NCI-H1930 (cell line): ENCODE results near the gene UBAC2.
"Not testable (repeated sequence)": the region's sequence is repeated elsewhere in the genome, so short reads cannot be mapped to it uniquely, and the experiment has no call there.

Source experiments
- DNase-seq, 2 experiments: peaks; one replicate each; lab custom pipeline; 2025; lab: John Stamatoyannopoulos, UW

The UBAC2 gene

GRCh38 chr13:99396446-99396845 lies 195.8 kb downstream of the UBAC2 start:
- DNase-seq: no peak

DNA sequence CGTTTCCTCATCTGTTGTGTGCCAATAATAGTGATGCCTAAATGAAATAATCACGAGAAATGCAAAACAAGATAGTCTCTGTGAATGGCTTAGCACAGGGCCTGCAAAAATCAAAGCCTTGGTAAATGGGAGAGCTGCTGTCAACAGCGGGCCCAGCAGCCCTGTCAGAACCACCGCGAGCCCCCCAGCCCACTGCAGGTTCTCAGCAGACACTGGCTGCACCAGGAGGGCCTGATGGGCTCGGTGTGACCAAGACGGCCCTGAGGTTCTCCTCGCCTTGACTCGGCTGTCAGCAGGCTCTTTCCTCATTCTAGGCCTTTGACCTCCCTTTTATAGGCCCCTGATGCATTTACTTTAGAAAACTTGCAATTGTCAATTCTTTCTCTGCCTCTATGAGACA lies 197.4 kb downstream of the UBAC2 start:
- no peak for DNase-seq

DNA sequence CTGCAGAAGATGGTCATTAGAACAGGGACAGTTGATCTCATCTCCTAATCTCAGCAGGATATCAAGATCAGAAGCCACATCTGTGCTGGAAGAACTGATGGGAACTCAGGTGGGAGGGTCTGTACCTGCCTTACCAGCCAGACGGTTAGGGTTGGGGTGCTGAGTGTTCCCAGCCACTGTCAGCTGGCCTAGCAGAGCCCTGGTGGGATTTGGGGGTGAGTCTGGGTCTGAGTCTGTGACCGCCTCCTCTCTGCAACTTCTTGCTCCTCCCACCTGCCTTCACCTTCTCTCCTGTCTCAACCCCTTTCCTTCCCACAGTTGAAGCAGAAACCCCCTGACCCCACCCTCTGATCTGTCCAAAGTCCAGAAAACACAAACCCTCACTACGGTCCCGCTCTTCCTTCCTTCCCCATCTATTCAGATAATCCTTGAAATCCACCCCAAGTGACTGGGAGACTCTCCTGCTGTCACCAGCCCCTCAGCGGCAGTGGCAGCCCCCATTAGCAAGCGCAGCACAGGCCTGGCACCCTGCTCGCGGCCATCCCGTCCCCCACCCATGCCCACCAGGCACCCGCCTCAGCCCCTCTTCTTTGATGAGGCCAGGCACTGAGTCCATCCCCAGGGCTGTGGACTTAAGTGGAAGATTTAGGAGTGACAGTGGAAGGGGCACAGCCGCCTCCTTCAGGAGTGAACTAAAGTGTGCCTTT lies 198.4 kb downstream of the UBAC2 start:
- DNase-seq: no peak

DNA sequence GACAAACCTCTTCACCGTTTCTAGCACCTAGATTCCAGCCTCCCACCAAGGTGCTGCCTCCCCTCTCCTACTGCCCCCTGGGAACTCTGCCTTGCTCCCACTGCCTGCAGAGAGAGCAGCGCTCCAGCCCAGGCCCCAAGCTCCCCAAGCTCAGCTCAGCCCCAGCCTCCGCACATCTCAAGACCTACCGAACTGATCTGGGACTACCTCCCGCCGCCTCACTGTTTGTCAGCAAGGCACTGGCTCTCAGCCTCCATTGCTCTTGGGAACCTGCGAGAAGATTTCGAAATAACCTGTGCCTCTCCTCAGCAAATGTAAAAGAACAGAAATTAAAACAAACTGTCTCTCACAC lies 198.9 kb downstream of the UBAC2 start:
- no peak for DNase-seq

DNA sequence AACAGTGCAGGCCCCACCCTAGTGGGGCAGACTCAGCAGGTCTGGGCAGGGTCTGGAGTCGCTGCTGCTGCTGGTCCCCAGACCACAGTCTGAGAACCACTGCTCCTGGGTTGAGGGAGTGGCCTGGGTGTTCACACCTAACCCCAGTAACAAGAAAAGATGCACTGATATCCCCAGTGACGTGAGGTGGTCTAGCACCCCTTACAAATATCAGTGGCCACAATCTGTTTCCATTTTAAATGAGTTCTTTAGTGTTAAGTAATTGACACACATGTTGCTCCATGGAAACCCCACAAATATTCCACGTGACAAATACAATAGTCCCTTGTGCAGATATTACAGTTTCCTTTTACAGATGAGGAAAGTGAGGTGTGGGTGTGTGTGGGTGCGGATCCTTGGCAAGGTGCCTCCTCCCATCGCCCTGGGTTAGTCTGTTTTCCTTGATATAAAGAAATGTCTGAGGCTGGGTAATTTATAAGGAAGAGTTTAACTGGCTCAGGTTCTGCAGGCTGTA lies 202.9 kb downstream of the UBAC2 start:
- DNase-seq: no peak

DNA sequence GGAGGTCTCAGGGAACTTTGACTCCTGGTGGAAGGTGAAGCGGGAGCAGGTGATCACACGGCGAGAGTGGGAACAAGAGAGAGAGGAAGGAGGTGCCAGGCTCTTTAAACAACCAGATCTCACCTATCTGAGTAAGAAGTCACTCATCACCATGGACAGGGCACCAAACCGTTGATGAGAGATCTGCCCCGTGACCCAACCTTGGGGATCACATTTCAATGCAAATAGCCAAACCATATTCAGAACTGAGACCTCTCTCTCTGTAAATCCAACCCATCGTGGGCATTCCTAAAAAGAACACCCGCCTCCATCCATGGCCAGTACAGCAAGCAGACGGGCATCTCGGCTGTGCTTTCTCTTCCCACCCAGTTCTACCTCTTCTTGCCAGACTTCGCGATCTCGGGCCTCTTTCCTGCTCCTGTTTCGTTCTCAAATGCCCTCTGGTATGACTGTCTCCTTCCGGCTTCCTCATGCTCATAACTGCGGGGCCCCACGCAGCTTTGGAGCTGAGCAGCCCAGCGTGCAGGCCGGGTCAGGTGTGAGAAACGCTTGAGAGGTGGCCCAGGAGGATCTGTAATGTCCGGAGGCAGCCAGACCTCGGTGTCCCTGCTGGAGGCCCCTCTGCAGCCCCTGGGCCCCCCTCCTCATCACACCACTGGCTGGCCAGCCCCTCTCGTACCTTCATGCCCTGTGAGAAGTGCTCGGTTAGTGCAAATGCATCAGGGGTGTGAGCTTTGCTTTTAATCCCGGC lies 203.5 kb downstream of the UBAC2 start:
- no peak for DNase-seq

DNA sequence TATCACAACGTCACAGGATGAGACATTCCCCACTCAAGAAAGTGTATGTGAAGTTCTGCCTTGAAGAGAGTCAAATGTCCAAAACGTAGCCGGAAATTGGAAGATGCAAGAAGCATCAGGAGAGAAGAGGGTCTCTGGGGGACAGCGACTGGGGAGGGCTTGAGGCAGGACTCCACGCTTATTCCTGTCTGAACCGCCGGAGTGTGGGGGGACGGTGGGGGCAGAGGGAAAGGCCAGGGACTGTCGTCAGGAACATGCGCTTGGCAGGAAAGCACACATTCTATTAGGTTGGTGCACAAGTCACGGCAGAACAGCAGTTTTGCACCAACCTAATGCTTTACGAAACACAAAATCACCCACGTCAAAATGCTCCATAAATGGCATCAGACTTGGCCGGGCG lies 205.3 kb downstream of the UBAC2 start:
- no peak for DNase-seq

- no peak for DNase-seq
Observed at GRCh38 chr13:99406799-99407201, 206.1 kb downstream of the UBAC2 start.

DNA sequence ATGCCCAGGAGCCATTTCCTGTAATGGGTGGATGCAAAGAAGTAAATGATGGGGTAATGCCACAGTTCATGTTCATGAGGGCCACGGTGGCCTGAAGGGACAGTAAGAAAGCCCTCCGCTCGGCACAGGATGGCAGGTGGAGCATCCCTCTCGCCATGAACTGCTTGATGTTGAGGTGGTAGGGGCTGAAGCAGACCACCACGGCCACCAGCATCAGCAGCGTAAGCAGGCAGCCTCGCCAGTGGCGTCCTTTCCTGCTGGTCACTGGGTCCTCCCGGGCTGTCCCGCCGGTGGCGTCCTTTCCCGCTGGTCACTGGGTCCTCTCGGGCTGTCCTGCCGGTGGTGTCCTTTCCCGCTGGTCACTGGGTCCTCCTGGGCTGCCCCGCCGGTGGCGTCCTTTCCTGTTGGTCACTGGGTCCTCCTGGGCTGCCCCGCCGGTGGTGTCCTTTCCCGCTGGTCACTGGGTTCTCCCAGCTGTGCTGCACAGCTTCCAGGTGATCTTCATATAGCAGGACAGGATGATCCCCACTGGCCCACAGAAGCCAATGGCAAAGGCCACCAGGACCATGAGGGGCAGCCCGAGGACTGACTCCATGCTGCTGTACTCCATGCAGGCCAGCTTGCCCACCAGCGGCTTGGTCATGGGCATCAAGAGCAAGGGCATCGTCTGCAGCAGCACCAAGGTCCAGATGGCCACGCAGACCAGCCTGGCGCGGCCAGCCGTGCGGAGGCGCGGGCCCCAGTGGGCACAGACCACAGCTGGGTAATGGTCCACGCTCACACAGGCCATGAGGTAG lies 207.4 kb downstream of the UBAC2 start:
- no peak for DNase-seq

- no peak for DNase-seq
Observed at GRCh38 chr13:99408703-99409000, 208.0 kb downstream of the UBAC2 start.

DNA sequence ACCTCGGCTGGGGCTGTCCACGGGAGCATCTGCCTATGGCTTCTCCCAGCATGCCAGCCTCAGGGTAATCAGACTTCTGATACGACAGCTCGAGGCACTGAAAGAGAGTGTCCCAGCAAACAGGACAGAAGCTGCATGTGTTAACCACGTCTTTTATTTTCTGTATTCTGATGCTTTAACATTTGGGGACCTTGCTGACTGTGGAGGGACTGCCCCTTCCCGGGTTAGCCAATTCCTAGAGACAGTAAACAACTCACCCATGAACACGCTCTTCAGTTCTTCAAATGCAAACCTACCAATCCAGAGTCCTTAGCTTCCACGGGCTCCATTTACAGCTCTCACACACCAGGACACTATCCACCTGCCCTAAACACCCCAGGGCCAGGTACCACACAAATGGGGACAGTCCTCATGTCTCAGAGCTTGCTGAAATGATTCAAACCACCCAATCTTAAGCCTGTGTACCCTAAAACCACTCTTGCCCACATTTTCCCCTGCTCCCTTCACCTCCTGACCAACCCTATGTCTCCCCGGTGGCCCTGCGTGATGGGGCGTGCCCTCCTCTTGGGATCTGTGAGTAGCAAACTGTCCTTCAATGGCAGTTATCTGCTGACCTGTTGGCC lies 208.9 kb downstream of the UBAC2 start:
- DNase-seq: not testable (repeated sequence)

DNA sequence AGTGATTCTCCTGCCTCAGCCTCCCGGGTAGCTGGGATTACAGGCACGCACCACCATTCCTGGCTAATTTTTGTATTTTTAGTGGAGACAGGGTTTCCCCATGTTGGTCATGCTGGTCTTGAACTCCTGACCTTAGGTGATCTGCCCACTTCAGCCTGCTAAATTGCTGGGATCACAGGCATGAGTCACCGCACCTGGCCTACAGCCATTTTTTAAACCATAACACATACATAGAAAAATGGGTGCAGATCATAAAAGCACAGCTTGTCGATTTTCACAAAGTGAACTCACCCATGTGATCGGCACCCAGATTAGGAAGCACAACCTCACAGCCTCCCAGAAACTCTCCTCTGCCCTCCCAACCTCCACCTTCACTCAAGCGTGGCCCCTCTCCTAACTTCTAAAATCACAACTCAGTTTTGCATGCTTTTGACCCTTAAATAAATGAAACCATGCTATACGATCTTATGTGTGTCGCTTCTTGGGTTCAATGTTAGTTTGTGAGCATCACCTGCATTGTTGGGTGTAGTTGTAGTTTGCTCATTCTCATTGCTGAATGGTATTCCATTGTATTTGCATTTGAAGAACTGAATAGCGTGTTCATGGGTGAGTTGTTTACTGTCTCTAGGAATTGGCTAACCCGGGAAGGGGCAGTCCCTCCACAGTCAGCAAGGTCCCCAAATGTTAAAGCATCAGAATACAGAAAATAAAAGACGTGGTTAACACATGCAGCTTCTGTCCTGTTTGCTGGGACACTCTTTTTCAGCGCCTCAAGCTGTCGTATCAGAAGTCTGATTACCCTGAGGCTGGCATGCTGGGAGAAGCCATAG lies 210.2 kb downstream of the UBAC2 start:
- not testable (repeated sequence) for DNase-seq

DNA sequence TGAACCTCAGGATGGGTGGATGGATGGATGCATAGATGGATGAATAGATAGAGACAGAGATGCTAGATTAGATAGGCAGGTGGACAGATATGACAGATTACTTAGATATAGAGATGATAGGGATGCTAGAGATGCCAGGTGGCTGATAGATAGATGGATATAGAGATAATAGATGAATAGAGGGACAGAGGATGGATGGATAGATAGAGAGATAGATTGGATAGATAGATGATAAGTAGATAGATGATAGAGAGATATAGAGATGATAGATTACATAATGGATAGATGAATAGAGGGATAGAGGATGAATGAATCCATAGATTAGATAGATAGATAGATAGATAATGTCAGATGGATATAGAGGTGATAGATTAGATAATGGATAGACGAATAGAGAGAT lies 212.2 kb downstream of the UBAC2 start:
- DNase-seq: no peak

GRCh38 chr13:99414048-99414995 lies 213.7 kb downstream of the UBAC2 start:
- no peak for DNase-seq

DNA sequence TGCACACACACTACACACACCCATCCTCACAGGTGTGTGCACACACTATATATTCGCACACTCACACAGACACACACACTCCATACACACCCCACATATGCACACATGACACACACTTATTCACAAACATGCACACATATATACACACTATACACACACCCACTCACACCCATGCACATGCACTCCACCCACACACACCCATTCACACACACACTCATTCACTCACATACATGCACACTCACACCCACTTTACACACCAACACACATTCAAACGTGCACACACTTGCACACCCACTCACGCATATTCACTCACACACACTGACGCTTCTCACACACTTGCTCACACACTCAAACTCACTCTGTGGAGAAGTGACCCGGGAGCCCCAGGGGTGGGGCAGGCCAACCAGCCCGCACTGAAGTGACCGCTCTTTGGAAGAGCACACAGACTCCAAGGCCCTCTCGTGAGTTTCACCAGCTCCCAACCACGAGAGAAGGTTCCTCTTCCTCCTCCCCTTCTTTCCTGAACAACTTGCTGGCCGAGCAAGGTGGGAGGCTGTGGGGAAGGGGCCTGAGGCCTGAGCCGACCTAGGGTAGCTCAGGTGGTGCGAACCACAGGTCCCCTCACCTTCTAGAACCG lies 214.5 kb downstream of the UBAC2 start:
- no peak for DNase-seq

GRCh38 chr13:99415851-99416331 lies 215.2 kb downstream of the UBAC2 start:
- no peak for DNase-seq

DNA sequence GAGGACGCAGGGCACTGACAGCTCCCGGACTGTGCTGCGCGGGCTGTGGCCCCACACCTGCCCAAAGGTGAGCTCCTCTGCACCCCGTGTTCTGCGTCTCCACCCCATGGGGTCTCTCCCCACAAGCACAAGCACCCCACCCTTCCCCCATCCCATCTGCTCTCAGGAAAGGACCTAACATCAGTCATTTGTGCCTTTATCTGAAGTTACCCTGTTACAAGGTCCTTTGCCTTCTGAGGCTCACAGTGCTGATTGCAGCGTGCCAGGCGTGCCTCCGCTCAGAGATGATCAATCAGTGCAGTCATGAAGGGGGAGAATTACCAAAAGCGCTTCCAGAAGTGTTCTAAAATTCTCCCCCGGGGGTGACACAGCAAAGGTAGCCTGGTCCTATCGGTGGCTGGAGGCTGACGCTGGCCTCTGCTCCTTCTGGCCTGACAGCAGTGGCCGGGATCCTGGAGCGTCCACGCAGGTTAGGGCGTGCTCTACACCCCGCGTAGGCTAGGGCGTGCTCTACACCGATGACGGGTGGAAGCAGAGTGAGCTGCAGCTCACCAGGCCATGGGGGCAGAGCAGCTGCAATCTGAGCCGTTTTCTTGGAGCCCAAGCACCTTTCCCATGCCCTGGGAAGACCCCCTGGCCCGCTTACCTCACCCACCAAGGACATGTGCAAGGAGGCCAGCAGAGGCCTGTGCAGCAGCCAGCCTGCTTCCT lies 215.9 kb downstream of the UBAC2 start:
- DNase-seq: no peak

GRCh38 chr13:99417201-99418102 lies 216.8 kb downstream of the UBAC2 start:
- DNase-seq: no peak
